ENCODE measurements around the gene ARHGAP24.

The ARHGAP24 gene

GRCh38 chr4:86050496-86050895, 575.5 kb downstream of the ARHGAP24 start:
- no peak for DNase-seq (ENCODE audit: low read depth)
- no peak overlapping the region for H3K4me3 ChIP-seq (ENCODE audit: low read depth, low read length)
- in situ Hi-C loops (cut with HindIII; ENCODE audit: low sequenced_read_pairs) = no loop called here
- no peak for TF ChIP-seq CTCF (IDR thresholded peaks at IDR 0.05; ENCODE audit: low read depth, low read length, missing control alignments)

Measured in astrocyte of the cerebellum (primary cell).